A549 treated with CpdA at 1 μM for 4 hours (cell line): ENCODE data around the gene ACSS2. TPM values are rescaled to one million over a fixed set of nuclear protein-coding genes. Genes with fewer than 3 reads are reported as not detected.

Experiments
- total RNA-seq: library from RNA; stranded (reverse); fragments of 200-300 nt; extraction: Qiagen RNA extraction; gene quantifications from 5 replicates; pipeline ENCODE4 v1.2.3, GENCODE V29; 2022; ENCODE audit warnings: low read depth

The ACSS2 gene, protein sequence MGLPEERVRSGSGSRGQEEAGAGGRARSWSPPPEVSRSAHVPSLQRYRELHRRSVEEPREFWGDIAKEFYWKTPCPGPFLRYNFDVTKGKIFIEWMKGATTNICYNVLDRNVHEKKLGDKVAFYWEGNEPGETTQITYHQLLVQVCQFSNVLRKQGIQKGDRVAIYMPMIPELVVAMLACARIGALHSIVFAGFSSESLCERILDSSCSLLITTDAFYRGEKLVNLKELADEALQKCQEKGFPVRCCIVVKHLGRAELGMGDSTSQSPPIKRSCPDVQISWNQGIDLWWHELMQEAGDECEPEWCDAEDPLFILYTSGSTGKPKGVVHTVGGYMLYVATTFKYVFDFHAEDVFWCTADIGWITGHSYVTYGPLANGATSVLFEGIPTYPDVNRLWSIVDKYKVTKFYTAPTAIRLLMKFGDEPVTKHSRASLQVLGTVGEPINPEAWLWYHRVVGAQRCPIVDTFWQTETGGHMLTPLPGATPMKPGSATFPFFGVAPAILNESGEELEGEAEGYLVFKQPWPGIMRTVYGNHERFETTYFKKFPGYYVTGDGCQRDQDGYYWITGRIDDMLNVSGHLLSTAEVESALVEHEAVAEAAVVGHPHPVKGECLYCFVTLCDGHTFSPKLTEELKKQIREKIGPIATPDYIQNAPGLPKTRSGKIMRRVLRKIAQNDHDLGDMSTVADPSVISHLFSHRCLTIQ
- 8.7 to 10.1 TPM (median 9.1 TPM) in 5 replicates for total RNA-seq

DNA sequence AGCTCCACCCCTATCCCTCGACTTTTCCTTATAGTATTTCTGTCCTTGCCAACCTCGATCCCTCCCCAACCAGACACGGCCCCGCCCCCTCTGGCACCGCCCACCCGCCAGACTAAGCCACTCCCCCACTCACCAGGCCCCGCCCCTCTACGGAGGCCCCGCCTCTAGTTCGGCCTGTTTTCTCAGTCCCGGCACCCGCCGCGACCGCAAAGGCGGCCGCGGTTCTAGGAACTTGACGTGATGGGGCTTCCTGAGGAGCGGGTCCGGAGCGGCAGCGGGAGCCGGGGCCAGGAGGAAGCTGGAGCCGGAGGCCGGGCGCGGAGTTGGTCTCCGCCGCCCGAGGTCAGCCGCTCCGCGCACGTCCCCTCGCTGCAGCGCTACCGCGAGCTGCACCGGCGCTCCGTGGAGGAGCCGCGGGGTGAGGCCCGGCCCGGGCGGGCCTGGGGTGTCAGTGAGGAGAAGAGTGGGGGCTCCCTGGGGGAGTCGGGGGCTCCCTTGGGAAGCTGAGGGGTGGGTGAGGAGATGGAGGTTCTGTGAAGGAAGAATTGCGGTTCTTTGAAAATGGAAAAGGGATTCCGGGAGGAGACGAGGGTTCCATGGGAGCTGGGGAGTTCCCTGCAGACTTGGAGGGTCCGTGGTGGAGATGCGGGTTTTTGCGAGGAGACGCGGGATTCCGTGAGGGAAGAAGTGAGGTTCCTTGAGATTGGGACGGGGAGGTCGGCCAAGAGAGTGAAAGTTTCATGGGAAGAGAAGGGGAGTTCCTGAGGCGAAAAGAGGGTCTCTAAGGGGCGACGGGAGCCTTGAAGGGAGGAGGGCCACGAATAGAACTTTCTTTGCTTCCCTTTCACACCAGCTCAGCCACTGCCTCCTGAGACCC is at the start of gene ACSS2:
ACSS2 (plus strand) TSS at position 207 of the 877 bp plus-strand sequence; CDS start at position 241, 34 bp downstream.

DNA sequence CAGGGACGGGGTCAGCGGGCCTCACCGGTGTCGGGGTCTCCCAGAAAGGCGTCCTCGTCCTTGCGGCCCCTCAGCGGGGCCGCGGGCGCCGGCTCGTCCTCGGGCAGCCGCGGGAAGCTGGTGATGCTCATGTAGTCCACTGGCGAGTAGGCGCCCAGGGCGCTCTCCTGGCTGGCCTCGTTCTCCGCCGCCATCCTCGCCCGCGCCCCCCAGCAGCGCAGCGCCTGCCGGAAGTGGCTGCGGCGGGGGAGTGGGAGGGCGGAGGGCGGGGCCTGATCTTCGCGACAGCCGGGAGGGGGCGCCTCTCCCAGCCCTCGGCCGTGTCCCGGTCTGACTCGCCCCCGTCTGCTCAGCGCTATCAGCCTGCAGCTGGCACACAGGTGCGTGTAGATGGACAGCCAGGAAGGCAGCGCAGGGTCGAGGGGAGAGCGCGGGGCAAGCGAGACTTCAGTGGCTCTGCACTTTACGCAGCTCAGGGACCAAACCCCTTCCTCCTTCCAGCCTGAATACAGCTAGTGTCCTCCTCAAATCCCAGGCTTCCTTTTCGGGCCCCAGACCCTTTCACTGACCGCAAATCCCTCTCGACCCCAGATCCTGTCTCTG is 3.7 kb upstream of the ACSS2 start, which contains the start of gene GGT7:
GGT7 (minus strand) TSS at position 235 of the 603 bp plus-strand sequence; CDS start at position 194, 41 bp downstream.

DNA sequence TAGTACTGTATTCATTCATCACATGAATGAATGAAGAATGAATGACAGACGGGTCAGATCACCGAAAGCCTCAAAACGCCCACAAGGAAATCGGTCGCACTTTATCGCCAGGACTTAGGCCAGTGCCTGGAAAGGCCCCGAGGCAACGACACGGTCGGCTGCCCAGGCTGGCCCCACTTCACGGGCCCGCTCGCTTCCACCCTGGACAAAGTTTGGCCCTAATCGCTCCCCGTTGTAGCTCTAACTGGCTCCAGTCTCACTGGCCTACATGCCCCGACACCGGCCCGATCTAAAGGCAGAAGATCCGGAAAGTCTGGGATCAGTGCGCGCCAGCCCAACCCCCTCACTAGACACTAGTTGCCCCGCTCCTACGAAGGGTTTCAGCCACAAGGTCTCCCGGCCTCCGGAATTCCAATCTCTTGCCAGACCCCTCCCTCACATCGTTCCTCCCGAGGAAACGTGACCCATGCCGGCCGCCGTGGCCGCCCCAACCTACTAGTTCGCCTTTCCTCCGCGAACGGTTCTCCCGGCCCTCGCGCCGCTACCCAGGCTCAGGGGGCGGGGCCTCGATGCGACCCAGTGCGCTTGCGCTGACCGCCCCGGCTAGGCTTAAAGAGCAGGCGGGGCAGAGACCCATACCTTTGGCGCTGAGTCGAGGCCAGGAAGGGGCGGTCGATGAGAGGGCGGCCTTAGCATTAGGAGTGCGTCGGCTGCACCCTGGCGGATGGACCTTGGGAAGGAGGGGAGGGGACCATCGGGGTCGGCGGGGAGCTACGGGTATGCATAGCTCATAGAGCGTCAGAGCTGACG is 79.0 kb downstream of the ACSS2 start, which contains the start of the genes GSS and MYH7B:
GSS (minus strand) TSS at position 576 of the 810 bp plus-strand sequence. CDS start 3,954 bp downstream, outside the sequence.
MYH7B (plus strand) TSS at position 638 of the 810 bp plus-strand sequence. CDS start 22,138 bp downstream, outside the sequence.

Other genes with a start within 250 kb of the ACSS2 start
- gene PIGU, start 199.5 kb upstream of the ACSS2 start, total RNA-seq, result 23.9 to 30.3 TPM (median 29.1 TPM) in 5 replicates
- 5.9 to 7.4 TPM (median 6.9 TPM) in 5 replicates for gene TP53INP2, start 172.3 kb upstream of the ACSS2 start, total RNA-seq
- 16.9 to 21.0 TPM (median 18.9 TPM) in 5 replicates for gene NCOA6, start 51.0 kb upstream of the ACSS2 start, total RNA-seq
- gene GGT7, start 3.8 kb upstream of the ACSS2 start, total RNA-seq, result 6.5 to 8.1 TPM (median 7.1 TPM) in 5 replicates
- 52.5 to 61.5 TPM (median 57.1 TPM) in 5 replicates for gene GSS, start 79.2 kb downstream of the ACSS2 start, total RNA-seq
- gene MYH7B, start 79.3 kb downstream of the ACSS2 start, total RNA-seq, result 0.02 to 0.20 TPM (median 0.06 TPM) in 4 of 5 replicates, not detected in the other
- 52.0 to 59.2 TPM (median 57.5 TPM) in 5 replicates for gene TRPC4AP, start 216.2 kb downstream of the ACSS2 start, total RNA-seq